Hepatocyte (in vitro differentiated cells): Measurements from ENCODE around the gene SORT1. TPM values are rescaled to one million over a fixed set of nuclear protein-coding genes. Genes with fewer than 3 reads are reported as not detected.
A peak's percentile ranks its signal among the peaks of the same experiment; 100 is the strongest.
"Not testable (repeated sequence)": the region's sequence is repeated elsewhere in the genome, so short reads cannot be mapped to it uniquely, and the experiment has no call there.

Experiments used
- DNase-seq: peaks from one replicate; pipeline ENCODE4 v3.0.0-alpha.2; 2016; ENCODE audit warnings: low spot score
- H2AFZ ChIP-seq: fragments of 200-600 bp; sonication (generic); 2 replicates; pipeline ENCODE4 v1.6.0; 2016; ENCODE audit warnings: antibody characterized with exemption, mild to moderate bottlenecking
- H3K27ac ChIP-seq: fragments of 200-600 bp; sonication (generic); 2 replicates; pipeline ENCODE4 v1.5.1; 2016; ENCODE audit warnings: mild to moderate bottlenecking
- H3K27me3 ChIP-seq: fragments of 200-600 bp; sonication (generic); 2 replicates; pipeline ENCODE4 v1.6.1; 2016
- H3K36me3 ChIP-seq: fragments of 200-600 bp; sonication (generic); replicated peaks from 2 replicates; pipeline ENCODE4 v1.5.1; 2016; ENCODE audit warnings: low read depth; ENCODE audit not compliant: insufficient read depth
- H3K4me1 ChIP-seq: fragments of 200-600 bp; sonication (generic); 2 replicates; pipeline ENCODE4 v1.5.1; 2016; ENCODE audit warnings: mild to moderate bottlenecking, moderate library complexity; ENCODE audit not compliant: insufficient read depth
- H3K4me2 ChIP-seq: fragments of 200-600 bp; sonication (generic); 2 replicates; pipeline ENCODE4 v1.6.0; 2016
- H3K4me3 ChIP-seq: fragments of 200-600 bp; sonication (generic); 2 replicates; pipeline ENCODE4 v1.5.1; 2016; ENCODE audit warnings: mild to moderate bottlenecking
- H3K79me2 ChIP-seq: fragments of 200-600 bp; sonication (generic); 2 replicates; pipeline ENCODE4 v1.6.0; 2017; ENCODE audit warnings: mild to moderate bottlenecking
- H3K9me2 ChIP-seq: fragments of 200-600 bp; sonication (generic); replicated peaks from 2 replicates; pipeline ENCODE4 v1.6.0; 2017; ENCODE audit warnings: mild to moderate bottlenecking; ENCODE audit not compliant: insufficient read depth
- H3K9me3 ChIP-seq: fragments of 200-600 bp; sonication (generic); 2 replicates; pipeline ENCODE4 v1.5.1; 2016; ENCODE audit warnings: low read depth, mild to moderate bottlenecking
- H4K20me1 ChIP-seq: fragments of 200-600 bp; sonication (generic); 2 replicates; pipeline ENCODE4 v1.6.0; 2016; ENCODE audit warnings: mild to moderate bottlenecking; ENCODE audit not compliant: insufficient read depth, poor library complexity, severe bottlenecking
- EZH2 ChIP-seq: fragments of 200-600 bp; sonication (generic); IDR thresholded peaks from 2 replicates; pipeline ENCODE4 v1.6.1; 2016; ENCODE audit warnings: antibody characterized with exemption, mild to moderate bottlenecking, borderline replicate concordance
- EZH2phosphoT487 ChIP-seq: fragments of 200-600 bp; sonication (generic); IDR thresholded peaks from one replicate; pipeline ENCODE4 v1.6.1; 2018; ENCODE audit warnings: antibody characterized with exemption, mild to moderate bottlenecking, low read depth, moderate library complexity; ENCODE audit not compliant: unreplicated experiment, severe bottlenecking
- WGBS: methylation state at CpG from one replicate; pipeline ENCODE4 v1.1.6; 2016; ENCODE audit warnings: low lambda C conversion rate; ENCODE audit errors: missing lambda C conversion rate; 5-methylcytosine and 5-hydroxymethylcytosine counted together
- polyA plus RNA-seq: library from polyadenylated mRNA; unstranded; fragments of >200 nt; fragmentation: Nextera tagmentation; extraction: Ambion mirVana; gene quantifications from 2 replicates; pipeline ENCODE4 v1.2.1, GENCODE V29; 2016
- total RNA-seq: library from RNA; depleted of rRNA; stranded (reverse); fragments of >200 nt; gene quantifications from 2 replicates; pipeline ENCODE4 v1.2.3, GENCODE V29; 2014
- TF ChIP-seq, protein P1 (sequence below): fragments of 200-600 bp; sonication (generic); IDR thresholded peaks from 2 replicates; pipeline ENCODE4 v1.5.1; 2016; ENCODE audit warnings: antibody characterized with exemption, mild to moderate bottlenecking; ENCODE audit not compliant: poor library complexity

SORT1 gene
- 59.3 and 66.3 TPM in 2 replicates for total RNA-seq
- polyA plus RNA-seq: 34.4 and 43.7 TPM in 2 replicates

GRCh38 chr1:109397581-109398342 is at the start of gene SORT1:
TSS of gene SORT1 (minus strand) at chr1:109397918. CDS start at chr1:109397892, 26 bp downstream.
- Histone ChIP-seq H3K9me3 (no peaks in the 10 kb centered on the region), H3K27me3 (no peaks in the 10 kb centered on the region), H3K79me2 (peaks cover 33% of the 10 kb centered on the region), H2AFZ (peak within 1 kb of the TSS; percentile 59), H3K4me1 (peaks cover 20% of the 10 kb centered on the region), H4K20me1 (no peaks in the 10 kb centered on the region), H3K4me3 (peak within 1 kb of the TSS; percentile 73), H3K27ac (peak within 1 kb of the TSS; percentile 78), H3K4me2 (peak within 1 kb of the TSS; percentile 92), H3K36me3 (no peaks in the 10 kb centered on the region), H3K9me2 (no peaks in the 10 kb centered on the region)
- TF ChIP-seq EZH2 (no peak), EZH2phosphoT487 (no peak)
- TF ChIP-seq, protein P1, sequence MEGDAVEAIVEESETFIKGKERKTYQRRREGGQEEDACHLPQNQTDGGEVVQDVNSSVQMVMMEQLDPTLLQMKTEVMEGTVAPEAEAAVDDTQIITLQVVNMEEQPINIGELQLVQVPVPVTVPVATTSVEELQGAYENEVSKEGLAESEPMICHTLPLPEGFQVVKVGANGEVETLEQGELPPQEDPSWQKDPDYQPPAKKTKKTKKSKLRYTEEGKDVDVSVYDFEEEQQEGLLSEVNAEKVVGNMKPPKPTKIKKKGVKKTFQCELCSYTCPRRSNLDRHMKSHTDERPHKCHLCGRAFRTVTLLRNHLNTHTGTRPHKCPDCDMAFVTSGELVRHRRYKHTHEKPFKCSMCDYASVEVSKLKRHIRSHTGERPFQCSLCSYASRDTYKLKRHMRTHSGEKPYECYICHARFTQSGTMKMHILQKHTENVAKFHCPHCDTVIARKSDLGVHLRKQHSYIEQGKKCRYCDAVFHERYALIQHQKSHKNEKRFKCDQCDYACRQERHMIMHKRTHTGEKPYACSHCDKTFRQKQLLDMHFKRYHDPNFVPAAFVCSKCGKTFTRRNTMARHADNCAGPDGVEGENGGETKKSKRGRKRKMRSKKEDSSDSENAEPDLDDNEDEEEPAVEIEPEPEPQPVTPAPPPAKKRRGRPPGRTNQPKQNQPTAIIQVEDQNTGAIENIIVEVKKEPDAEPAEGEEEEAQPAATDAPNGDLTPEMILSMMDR: no peak
- peak; percentile 93 for DNase-seq
- 1% methylated on average over 23 of the region's 98 CpGs for WGBS

- H2AFZ ChIP-seq, H3K27ac ChIP-seq, H3K9me2 ChIP-seq, H3K79me2 ChIP-seq, H4K20me1 ChIP-seq, DNase-seq, H3K4me3 ChIP-seq, H3K36me3 ChIP-seq, H3K4me2 ChIP-seq, H3K9me3 ChIP-seq, H3K4me1 ChIP-seq: not testable (repeated sequence)
- 65% methylated on average over 11 of the region's 11 CpGs for WGBS
- peaks cover 19% of the 10 kb centered on the region for H3K27me3 ChIP-seq
These were observed 48.4 kb upstream of the SORT1 start for GRCh38 chr1:109445949-109446695.

DNA sequence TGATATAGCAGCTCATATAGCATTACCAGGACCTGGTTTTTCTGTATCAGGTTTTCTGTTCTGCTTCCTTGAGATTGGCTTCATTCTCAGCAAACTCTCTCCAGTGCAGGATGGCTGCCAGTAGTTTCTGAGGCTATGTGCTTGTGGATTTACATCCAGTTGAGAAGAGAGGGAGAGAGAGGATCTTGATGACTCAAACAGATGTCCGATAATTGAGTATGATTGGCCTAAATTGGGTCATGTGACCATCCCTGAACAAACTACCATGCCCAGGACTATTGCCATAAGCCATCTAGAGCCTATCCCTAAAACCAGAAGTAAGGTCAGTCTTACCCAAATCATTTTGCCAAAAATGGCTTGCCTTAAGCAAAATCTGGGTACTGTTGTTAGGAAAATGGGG is 46.6 kb upstream of the SORT1 start:
- Histone ChIP-seq H3K4me2 (no peak overlapping the region), H3K4me3 (no peak overlapping the region), H3K4me1 (no peaks in the 10 kb centered on the region), H2AFZ (no peak overlapping the region), H3K27ac (no peak overlapping the region), H3K79me2 (no peaks in the 10 kb centered on the region), H3K9me3 (no peaks in the 10 kb centered on the region), H3K9me2 (no peaks in the 10 kb centered on the region), H3K36me3 (no peaks in the 10 kb centered on the region), H3K27me3 (peaks cover 19% of the 10 kb centered on the region), H4K20me1 (no peaks in the 10 kb centered on the region)
- DNase-seq: no peak
- 88% methylated on average over 1 of the region's 1 CpG for WGBS
- TF ChIP-seq EZH2phosphoT487: no peak
- TF ChIP-seq, protein P1: no peak
- TF ChIP-seq EZH2: no peak

GRCh38 chr1:109443476-109443875 is 45.8 kb upstream of the SORT1 start:
- no peak for TF ChIP-seq EZH2
- TF ChIP-seq, protein P1: no peak
- TF ChIP-seq EZH2phosphoT487: no peak
- H3K79me2 ChIP-seq: no peaks in the 10 kb centered on the region
- no peak overlapping the region for H2AFZ ChIP-seq
- no peak overlapping the region for H3K4me3 ChIP-seq
- H3K9me2 ChIP-seq: no peaks in the 10 kb centered on the region
- no peaks in the 10 kb centered on the region for H4K20me1 ChIP-seq
- peaks cover 19% of the 10 kb centered on the region for H3K27me3 ChIP-seq
- H3K36me3 ChIP-seq: no peaks in the 10 kb centered on the region
- no peak for DNase-seq
- 46% methylated on average over 2 of the region's 2 CpGs for WGBS
- H3K4me2 ChIP-seq: no peak overlapping the region
- H3K4me1 ChIP-seq: no peaks in the 10 kb centered on the region
- no peak overlapping the region for H3K27ac ChIP-seq
- no peaks in the 10 kb centered on the region for H3K9me3 ChIP-seq
